Calu3 (cell line): ENCODE results near the gene ALDH1L1. TPM values are rescaled to one million over a fixed set of nuclear protein-coding genes. Genes with fewer than 3 reads are reported as not detected.

Source experiments
- BruUV-seq: library from RNA; stranded (reverse); fragments of 400-500 nt; replicated peaks from 2 replicates; lab custom pipeline; 2021; lab: Mats Ljungman, UMichigan
- CTCF ChIA-PET: fragments of 300-600 bp; sonication (Branson Sonifier 250); formaldehyde crosslinking; loops from one replicate; lab custom pipeline; 2022; ENCODE audit warnings: antibody characterized with exemption; lab: Charles Lee
- DNase-seq: peaks from one replicate; pipeline ENCODE4 v3.0.0; 2022
- H3K27ac Mint-ChIP-seq: one replicate; pipeline ENCODE4 v1.8.0; 2022; ENCODE audit warnings: mixed read lengths; ENCODE audit not compliant: unreplicated experiment
- H3K27me3 Mint-ChIP-seq: one replicate; pipeline ENCODE4 v1.8.0; 2022; ENCODE audit warnings: mixed read lengths; ENCODE audit not compliant: unreplicated experiment
- H3K36me3 Mint-ChIP-seq: one replicate; pipeline ENCODE4 v1.8.0; 2022; ENCODE audit warnings: mild to moderate bottlenecking, moderate library complexity, mixed read lengths; ENCODE audit not compliant: insufficient read depth, unreplicated experiment
- H3K4me1 Mint-ChIP-seq: one replicate; pipeline ENCODE4 v1.8.0; 2022; ENCODE audit warnings: mild to moderate bottlenecking, low read depth, mixed read lengths; ENCODE audit not compliant: unreplicated experiment
- H3K4me3 Mint-ChIP-seq: one replicate; pipeline ENCODE4 v1.8.0; 2022; ENCODE audit warnings: mild to moderate bottlenecking, low read depth, moderate library complexity, mixed read lengths; ENCODE audit not compliant: unreplicated experiment
- H3K9me3 Mint-ChIP-seq: one replicate; pipeline ENCODE4 v1.8.0; 2022; ENCODE audit warnings: low read depth, mixed read lengths; ENCODE audit not compliant: unreplicated experiment
- intact Hi-C: fragments of 100-400 bp; cut with micrococcal nuclease; formaldehyde crosslinking; loops from one replicate; pipeline ENCODE4 v1.10.0; 2022; ENCODE audit not compliant: unreplicated experiment
- total RNA-seq: library from RNA; stranded (reverse); gene quantifications from 2 replicates; pipeline ENCODE4 v1.2.3, GENCODE V29; 2022
- TF ChIP-seq, protein P1 (sequence below): fragments of 200-600 bp; IDR thresholded peaks from one replicate; pipeline ENCODE4 v1.8.0; 2022; ENCODE audit warnings: antibody characterized with exemption; ENCODE audit not compliant: unreplicated experiment

The ALDH1L1 gene
- total RNA-seq, 1 experiment from 2014 or later = 4.4 TPM

DNA sequence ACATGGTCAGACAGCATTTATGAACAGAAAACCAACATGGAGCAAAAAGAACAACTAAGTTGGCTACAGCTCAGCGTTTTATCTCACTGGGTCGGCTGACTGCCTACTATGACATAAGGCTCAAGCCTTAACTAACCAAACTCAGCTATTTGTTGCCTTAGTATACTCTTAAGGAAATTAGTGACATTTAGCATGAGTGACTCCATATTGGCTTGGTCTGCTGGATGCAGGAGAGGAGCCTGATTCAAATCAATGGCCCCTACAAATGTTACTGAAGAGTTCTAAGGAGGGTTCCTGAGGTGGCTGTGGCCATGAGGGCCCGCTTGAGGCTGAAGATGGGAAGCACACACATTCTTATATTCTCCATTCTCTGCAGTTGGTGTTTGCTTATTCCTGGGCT is 20.1 kb upstream of the ALDH1L1 start:
- Mint-ChIP-seq H3K4me3 (no peak overlapping the region), H3K9me3 (peaks cover 16% of the 10 kb centered on the region), H3K4me1 (peaks cover 15% of the 10 kb centered on the region), H3K27ac (no peak overlapping the region), H3K36me3 (no peaks in the 10 kb centered on the region), H3K27me3 (no peaks in the 10 kb centered on the region)
- BruUV-seq = no TSS peak
- CTCF ChIA-PET = interaction anchor here (1.1 kb wide), 1 partner anchor 19 kb away, joined by 3 read pairs; no protein-coding TSS in a partner anchor
- TF ChIP-seq, protein P1, sequence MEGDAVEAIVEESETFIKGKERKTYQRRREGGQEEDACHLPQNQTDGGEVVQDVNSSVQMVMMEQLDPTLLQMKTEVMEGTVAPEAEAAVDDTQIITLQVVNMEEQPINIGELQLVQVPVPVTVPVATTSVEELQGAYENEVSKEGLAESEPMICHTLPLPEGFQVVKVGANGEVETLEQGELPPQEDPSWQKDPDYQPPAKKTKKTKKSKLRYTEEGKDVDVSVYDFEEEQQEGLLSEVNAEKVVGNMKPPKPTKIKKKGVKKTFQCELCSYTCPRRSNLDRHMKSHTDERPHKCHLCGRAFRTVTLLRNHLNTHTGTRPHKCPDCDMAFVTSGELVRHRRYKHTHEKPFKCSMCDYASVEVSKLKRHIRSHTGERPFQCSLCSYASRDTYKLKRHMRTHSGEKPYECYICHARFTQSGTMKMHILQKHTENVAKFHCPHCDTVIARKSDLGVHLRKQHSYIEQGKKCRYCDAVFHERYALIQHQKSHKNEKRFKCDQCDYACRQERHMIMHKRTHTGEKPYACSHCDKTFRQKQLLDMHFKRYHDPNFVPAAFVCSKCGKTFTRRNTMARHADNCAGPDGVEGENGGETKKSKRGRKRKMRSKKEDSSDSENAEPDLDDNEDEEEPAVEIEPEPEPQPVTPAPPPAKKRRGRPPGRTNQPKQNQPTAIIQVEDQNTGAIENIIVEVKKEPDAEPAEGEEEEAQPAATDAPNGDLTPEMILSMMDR = no peak
- no peak for DNase-seq
- intact Hi-C loops = no loop called here

- CTCF ChIA-PET = interaction anchor here (1.1 to 2.8 kb wide), 6 partner anchors 9 to 65 kb away, joined by 3 to 12 read pairs (median 4); no protein-coding TSS in a partner anchor
- intact Hi-C loops = loop anchor here (10.0 kb wide), 1 partner anchor 224 kb away; no protein-coding TSS in a partner anchor
These were observed 18.9 kb upstream of the ALDH1L1 start for GRCh38 chr3:126199256-126199655.

DNA sequence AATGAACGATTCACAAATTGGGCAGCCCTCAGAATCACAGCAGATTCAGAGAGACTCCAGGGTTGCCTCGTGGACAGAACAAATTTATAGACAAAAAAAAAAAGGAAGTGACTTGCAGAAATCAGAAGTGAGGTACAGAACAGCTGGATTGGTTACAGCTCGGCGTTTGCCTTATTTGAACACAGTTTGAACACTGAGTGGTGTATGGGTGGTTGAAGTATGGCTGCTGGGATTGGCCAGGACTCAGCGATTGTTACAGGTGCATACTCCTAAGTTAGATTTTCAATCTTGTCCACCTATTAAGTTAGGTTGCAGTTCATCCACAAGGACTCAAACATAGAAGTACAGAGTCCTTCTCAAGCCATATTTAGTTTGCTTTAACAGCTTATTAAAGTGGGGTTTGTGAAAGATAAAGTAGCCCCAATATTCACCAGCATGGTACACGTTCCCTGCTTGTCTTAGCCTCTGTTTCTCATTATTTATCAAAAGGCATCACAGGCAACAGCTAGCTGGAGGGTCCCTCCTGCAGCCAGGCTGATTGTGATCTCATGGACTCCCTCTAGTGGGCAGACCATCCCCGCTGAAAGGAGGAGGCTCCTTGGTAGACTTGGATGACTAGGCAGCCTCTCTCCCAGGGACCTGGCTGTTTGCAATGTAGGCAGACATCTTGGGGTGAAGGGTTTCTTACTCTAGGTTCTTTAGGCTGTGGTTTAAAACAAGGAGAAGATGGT is 17.6 kb upstream of the ALDH1L1 start:
- no TSS peak for BruUV-seq
- Mint-ChIP-seq H3K36me3 (no peaks in the 10 kb centered on the region), H3K27me3 (no peaks in the 10 kb centered on the region), H3K4me1 (peaks cover 15% of the 10 kb centered on the region), H3K4me3 (no peak overlapping the region), H3K27ac (no peak overlapping the region), H3K9me3 (peaks cover 11% of the 10 kb centered on the region)
- CTCF ChIA-PET = interaction anchor here (0.6 to 2.8 kb wide), 12 partner anchors 9 to 268 kb away, joined by 3 to 12 read pairs (median 4); no protein-coding TSS in a partner anchor
- peak; percentile 89 for DNase-seq
- TF ChIP-seq, protein P1 = peak; percentile 80
- intact Hi-C loops = loop anchor here (1.0 to 10.0 kb wide), 3 partner anchors 64 to 223 kb away; no protein-coding TSS in a partner anchor

More at GRCh38 chr3:126199256-126199655, 18.9 kb upstream of the ALDH1L1 start:
- no peaks in the 10 kb centered on the region for H3K36me3 Mint-ChIP-seq
- peaks cover 15% of the 10 kb centered on the region for H3K4me1 Mint-ChIP-seq
- no peak for DNase-seq
- no TSS peak for BruUV-seq
- peaks cover 15% of the 10 kb centered on the region for H3K9me3 Mint-ChIP-seq
- H3K27me3 Mint-ChIP-seq = no peaks in the 10 kb centered on the region
- TF ChIP-seq, protein P1 = no peak
- H3K27ac Mint-ChIP-seq = no peak overlapping the region
- no peak overlapping the region for H3K4me3 Mint-ChIP-seq

DNA sequence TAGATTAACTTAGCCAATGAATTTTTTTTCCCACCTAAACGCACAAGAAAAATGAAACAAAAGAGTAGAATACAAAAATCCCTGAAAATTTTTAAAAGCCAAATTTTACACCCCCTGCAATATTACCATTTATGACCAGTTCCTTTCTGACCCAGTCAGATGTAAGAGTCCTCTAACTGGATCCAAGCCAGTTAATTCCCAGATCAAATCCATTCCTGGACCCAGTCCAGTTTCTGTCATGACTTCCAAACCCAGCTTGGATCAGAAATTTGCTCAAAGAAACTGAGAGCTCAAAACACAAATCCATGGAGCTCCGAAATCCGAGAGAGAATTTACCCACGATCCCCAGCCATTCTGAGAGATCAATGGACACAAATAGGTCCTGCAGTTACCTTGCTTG is 17.0 kb upstream of the ALDH1L1 start:
- Mint-ChIP-seq H3K9me3 (peaks cover 11% of the 10 kb centered on the region), H3K27me3 (no peaks in the 10 kb centered on the region), H3K4me3 (no peak overlapping the region), H3K4me1 (peaks cover 12% of the 10 kb centered on the region), H3K36me3 (no peaks in the 10 kb centered on the region), H3K27ac (no peak overlapping the region)
- CTCF ChIA-PET = interaction anchor here (0.7 to 2.8 kb wide), 6 partner anchors 9 to 63 kb away, joined by 3 to 12 read pairs (median 4); no protein-coding TSS in a partner anchor
- no peak for DNase-seq
- intact Hi-C loops = loop anchor here (10.0 kb wide), 1 partner anchor 223 kb away; no protein-coding TSS in a partner anchor
- TF ChIP-seq, protein P1 = no peak
- BruUV-seq = no TSS peak
